DMS153 treated with DMSO at 0.1 percent for 48 hours (cell line): Measurements from ENCODE around the gene TEX264.

Experiments used
- DNase-seq: peaks from one replicate; lab custom pipeline; 2025; ENCODE audit not compliant: unreplicated experiment; lab: John Stamatoyannopoulos, UW

Gene TEX264

DNA sequence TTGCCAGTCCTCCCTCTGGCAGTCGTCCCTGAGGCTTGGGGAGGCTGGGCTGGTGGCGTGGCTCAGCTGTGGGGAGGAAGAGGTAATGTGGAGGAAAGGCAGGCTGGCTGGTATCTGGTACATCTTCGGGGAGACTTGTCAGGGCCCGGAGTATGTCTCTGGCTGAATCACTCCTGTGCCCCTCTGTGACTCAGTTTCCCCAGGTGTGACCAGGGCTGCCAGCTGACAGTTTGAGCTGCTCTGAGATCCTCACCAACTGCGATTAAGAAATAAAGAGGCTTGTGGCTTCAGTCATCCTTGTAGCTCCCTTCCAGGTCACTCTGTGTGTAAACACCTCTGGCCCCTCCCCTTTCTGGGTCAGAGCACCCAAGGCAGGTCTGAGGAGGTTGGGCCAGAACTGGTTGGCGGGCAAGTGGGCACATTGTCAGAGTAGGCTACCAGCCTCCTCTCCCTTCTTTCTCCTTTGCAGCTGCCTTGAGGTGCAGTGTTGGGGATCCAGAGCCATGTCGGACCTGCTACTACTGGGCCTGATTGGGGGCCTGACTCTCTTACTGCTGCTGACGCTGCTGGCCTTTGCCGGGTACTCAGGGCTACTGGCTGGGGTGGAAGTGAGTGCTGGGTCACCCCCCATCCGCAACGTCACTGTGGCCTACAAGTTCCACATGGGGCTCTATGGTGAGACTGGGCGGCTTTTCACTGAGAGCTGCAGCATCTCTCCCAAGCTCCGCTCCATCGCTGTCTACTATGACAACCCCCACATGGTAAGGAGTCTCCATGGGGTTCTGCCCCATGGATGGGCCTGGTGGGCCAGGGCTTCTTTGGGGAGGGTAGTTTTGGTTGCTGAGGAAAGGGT is 3.0 kb downstream of the TEX264 start:
- DNase-seq: no peak

DNA sequence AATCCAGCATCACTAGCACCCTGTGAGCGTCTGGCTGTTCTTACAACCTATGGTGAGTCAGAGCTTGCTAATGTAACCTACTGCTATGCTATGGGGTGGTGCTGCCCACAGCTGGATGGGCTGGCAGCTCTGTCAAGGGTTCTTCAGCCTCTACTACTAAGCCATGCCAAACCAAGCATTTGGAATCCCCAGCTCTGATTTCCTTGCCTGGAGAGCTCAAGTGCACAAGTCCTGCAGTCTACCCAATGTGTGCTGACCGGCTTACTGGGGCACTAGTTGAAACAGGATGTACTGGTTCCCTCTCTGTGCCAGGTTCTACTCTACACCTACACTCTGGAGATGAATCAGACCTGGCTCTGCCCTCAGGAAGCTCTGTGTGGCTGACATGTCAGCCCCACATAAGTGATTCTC is 4.2 kb downstream of the TEX264 start:
- no peak for DNase-seq

DNA sequence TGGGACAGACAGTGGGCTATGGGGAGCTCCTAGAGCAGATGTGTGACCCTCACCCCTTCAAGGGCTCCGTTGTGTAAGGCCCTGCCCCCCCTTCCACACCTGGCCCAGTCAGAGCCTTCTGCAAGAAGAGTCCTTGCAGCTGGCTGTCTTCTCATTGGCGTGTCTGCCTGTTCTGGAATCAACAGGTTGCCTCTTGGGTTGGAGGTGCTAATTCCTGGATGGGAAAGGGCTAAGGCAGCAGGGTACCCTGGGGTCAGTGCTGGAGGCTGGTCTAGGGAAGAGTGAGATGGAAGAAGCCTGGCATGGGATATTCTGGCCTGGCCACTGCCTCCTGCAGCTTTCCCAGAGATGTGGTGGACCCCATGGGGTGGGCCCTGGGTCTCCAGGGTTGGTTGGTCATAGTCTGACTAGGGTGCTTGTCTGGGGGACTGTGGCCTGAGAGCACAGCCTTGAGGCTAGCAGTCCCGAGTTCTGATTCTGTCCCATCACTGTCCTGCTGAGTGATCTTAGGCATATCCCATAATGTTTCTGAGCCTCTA is 5.1 kb downstream of the TEX264 start:
- DNase-seq: no peak

DNA sequence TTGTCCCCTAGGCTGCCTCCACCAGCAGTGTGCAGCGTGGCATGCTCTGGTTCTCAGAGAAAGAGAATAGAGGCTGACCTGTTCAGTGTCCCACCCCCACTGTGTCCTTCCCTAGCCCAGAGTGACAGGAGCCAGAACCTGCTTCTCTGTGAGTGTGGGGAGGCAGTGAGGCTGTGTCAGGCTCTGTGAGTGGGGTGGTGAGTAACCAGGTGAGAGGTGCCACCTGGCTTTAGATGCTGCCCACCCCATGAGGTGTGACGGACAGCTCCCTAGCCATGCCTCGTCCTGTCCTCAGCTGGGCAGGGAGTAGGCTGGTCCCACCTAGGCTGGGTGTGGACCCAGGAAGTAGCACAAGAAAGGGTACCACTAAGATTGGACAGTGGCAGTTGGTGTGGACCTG is 6.3 kb downstream of the TEX264 start:
- no peak for DNase-seq

DNA sequence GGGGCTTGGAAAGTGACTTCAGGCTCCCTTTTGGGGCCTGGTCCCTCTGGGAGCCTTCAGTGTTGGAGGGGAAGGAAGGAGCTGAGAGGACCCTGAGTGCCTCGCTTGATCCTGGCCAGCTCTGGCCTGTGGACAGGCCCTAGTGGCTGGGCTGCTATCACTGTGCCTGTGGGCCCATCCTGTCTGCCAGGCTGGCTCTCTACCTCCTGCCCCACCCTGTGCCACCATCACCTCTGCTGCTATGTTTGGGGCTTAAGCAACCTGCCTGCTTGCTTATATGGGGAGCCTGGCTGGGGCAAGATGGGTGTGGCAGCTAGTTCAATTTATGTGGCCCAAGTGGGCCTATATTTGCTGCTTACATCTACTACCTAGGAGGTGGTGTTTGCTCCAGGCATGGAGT is 7.1 kb downstream of the TEX264 start:
- DNase-seq: no peak

DNA sequence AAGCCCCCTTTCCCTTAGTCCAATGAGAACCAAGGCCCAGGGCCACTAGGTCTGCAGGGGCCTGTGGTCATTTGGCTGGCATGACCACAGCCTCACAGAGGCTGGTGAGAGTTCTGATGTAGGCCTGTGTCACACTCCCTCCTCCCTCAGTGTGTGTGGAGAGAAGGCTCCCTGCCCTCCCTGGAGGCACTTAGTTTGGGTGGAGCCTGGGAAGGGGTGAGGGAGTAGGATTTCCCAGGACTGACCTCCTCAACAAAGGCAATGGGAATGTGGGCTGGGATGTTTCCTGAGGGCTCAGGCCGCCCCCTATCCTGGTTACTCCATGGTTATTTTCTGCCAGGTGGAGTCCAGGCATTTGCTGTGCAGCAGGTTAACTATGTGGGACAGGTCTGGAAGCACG is 7.6 kb downstream of the TEX264 start:
- no peak for DNase-seq

DNA sequence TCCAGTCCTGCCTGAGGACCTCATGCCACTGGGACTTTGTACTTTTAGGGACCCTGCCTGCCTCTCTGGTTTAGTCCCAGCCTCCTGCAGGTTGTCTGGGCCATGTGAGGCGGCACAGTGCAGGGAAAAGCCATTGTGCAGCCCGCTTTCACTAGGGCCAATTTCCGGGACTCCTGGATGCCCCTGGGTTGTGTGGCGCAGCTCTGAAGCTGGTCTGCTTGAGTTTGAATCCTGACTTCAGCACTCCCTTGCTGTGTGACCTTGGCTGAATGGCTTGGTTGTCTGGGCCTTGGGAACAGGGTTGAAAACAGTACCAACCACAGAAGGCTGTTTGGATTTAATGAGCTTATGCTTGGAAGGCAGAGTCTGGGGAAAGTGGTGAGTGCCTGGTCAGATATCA is 8.3 kb downstream of the TEX264 start:
- no peak for DNase-seq

DNA sequence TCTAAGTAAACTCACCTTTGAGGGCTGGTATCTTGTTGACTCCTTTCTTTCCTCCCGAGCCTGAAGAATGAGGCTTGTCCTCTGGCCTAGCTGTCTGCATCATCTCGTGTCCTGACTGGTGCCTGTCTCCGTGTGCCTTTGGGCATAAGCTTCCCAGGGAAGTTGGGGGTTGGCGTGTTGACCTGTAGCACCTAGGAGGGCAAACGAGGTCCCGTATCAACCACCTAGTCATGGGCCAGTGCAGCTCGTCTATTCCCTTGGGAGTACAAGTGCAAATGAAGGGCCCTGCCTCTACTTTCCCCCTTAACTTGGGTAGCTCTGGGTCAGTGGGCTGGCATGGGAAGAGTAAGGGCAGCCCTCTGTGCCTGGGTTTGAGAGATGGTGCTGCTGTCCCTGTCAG is 8.7 kb downstream of the TEX264 start:
- DNase-seq: no peak

DNA sequence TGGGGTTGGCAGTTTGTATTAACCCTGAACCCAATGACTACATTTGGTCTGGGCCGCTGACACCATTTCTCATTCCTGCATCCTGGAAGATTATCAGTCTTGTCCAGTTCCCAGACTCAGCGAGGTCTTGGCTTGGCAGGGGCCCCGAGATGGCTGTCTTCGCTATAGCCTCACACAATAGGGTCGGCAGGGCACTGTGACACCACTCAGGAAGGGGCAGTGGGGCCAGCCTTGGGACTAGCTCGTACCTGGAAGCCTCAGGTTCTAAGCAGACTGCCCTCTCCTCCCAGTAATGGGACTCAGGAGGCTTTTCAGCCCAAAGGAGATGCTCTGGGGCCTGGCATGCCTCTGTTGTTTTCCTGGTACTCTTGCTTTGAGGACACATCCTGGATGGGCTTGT is 9.1 kb downstream of the TEX264 start:
- DNase-seq: no peak

DNA sequence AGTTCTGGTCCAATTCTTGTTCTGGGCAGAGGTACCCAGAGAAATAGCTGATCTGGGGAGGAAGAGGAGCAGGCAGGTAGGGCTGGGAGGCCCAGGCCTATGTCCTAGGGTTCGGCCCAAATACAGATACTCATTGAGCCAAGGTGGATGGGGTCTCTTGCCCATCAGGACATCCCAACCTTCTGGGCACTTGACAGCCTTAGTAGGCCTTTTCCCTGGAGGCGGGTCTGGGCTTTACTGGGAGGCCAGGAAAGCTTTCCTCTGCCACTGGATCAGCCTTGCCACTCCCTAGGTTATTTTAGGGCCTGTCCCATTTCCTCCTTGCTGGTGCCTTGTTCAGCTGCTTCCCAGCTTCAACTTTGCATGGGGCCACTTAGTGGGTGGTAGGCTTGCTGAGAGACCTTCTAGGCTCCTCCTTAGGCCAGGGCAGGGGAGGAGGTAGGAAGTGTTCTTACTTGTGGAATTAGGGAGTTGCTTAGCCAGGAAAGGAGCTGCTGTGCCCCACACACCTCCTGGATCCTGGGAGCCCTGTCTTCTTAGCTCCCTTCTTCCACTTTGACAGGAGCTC is 9.7 kb downstream of the TEX264 start:
- DNase-seq: no peak

DNA sequence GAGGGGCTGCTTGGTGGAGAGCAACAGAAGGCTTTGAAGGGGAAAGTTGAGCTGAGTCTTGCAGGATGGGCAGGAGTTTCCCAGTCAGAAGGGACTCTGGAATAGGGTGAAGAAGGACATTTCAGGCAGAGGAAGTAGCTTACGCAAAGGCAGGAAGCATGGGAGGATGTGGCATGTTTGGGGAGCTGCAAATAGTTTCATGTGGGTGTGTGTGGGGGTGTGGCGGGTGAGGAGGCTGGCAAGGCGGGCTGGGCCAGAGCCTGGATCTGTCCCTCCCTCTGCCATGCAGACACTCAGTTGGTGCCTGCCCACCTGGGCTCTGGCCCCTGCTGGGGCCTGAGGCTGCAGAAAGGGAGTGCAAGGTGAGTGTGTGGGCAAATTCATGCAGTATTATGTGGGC is 10.4 kb downstream of the TEX264 start:
- no peak for DNase-seq

DNA sequence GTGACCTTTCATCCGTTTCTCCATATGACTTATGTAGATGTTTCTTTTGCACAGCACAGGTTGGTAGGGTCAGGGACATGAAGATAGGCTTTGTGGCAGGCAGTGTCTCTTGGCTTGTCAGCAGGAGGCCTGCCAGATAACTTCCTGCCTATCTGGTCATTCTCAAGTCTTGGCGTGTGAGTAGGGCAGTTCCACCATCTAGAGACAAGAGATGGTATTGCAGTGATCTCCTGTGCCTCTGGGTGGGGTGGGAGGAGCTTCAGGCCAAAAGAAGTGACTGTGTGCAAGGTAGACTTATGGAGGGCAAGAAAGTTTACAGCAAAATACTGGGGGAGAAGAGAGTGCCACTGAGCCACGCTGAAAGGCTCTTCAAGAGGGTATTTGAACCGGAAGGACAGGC is 11.0 kb downstream of the TEX264 start:
- DNase-seq: peak; percentile 26

DNA sequence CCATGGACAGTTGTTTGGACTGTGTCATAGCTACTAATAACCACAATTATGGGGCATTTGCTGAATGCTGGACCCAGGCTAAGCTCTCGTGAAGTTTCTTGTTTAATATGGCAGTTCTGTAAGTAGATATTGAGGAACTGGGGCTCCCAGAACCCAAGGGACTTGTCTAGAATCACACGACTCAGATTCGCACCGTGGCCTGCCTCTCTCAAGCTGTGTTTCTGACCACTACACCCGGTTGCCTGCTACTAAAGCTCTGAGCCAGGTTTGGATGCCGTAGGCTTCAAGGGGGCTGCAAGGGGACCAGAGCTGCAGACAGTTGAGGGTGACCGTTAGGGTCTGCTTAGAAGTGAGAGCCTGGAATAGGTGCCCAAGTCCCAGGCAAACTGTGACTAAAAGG is 11.5 kb downstream of the TEX264 start:
- DNase-seq: no peak

DNA sequence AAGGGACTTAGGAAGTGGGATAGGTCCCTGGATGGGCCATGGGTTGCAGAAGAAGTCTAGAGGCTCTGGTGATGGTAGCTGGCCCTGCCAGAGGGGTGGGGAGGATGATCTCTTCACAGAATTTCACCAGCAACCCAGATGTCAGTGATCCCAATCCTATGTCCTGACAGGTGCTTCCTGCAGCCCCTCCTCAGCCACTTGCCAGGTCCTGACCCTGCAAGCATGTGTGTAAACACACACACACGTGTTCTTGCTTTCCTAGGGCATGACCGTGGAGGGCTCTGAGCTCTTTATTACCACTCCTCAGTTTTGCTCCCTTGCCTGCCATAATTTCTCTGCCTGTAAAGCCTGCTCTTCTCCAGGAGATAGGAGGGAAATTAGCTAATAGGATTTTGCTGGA is 12.5 kb downstream of the TEX264 start:
- no peak for DNase-seq

DNA sequence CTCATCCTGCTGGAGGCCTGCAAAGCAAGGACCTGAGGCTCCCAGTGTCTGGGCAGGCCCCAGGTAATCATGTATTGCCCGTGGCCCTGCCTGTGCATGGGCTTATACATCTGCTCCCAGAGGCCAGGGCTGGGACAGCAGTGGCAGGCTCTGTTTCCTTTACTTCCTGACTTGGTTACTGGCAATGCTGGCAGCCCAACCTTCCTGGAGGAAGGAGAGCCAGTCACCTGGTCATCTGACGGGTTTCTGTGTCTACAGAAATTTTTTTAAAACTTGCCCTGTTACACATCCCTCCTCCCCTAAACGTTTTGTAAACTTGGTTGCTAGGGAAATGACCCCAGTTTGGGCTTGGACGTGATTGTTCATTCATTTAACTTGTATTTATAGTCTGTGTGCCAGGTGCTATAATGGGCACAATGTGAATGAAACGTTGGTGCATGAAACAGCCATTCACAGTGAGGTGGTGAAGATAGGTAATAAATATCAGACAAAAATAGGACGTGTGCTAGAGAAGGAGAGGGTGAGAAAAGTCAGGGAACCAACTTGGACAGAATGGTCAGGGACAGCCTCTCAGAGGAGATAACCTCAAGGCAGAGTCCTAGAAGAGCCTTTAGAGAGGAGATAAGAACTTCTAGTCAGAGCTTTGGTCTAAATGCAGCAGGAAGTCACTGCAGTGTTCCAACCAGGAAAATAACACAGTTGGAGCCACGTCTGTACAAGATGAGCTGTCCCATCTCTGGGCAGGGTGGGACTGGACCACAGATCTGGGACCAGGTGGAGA is 14.1 kb downstream of the TEX264 start:
- no peak for DNase-seq

DNA sequence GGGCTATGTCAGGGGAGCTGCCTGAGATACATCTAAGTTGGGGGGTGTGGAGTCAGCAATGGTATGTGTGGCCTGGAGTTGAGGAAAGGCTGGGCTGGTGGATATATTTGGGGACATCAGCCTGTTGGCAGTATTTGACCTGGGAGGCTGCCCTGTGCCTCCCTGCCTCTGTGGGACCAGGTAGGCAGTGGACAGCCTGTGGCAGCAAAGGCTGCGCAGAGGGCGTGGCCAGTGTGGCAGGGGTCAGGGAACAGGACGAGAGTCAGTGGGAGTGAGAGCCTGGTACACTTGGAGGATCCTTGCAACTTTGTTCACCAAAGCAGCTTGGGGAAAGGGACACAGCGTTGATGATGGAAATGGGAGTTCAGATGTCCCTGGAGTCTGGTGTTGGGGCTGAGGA is 15.0 kb downstream of the TEX264 start:
- no peak for DNase-seq

DNA sequence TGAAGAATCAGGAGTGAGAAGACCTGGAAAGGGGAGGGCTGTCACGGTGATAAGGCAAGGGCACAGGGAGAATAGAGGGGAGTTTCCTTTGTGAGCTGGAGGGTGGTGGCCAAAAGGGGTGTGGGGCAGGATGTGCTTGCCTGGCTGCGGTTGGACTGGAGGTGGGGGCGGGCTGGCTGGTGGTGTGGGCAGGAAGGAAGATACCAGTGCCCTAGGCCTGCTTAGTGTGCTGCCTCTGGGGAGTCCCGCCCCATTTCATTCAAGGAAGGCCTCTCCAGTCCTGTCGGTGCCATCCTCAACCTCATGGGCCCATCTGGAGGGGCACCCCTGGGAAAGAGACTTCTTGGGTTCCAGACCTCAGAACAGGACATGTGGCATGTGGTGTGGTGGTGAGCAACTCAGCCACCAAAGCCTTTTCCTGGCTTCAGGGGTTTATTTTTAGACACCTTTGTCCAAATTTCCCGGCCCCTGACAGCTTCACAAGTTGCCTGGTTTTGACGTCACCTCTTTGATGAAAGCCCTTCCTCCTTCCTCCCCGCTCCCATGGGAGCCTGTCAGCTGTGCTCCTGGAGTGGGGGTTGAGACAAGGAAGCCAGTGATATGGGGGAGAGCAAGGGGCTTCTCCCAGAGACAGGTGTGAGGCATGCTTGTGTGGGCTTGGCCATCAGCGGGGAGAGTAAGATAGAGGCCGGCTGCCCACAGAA is 15.6 kb downstream of the TEX264 start:
- DNase-seq: no peak

DNA sequence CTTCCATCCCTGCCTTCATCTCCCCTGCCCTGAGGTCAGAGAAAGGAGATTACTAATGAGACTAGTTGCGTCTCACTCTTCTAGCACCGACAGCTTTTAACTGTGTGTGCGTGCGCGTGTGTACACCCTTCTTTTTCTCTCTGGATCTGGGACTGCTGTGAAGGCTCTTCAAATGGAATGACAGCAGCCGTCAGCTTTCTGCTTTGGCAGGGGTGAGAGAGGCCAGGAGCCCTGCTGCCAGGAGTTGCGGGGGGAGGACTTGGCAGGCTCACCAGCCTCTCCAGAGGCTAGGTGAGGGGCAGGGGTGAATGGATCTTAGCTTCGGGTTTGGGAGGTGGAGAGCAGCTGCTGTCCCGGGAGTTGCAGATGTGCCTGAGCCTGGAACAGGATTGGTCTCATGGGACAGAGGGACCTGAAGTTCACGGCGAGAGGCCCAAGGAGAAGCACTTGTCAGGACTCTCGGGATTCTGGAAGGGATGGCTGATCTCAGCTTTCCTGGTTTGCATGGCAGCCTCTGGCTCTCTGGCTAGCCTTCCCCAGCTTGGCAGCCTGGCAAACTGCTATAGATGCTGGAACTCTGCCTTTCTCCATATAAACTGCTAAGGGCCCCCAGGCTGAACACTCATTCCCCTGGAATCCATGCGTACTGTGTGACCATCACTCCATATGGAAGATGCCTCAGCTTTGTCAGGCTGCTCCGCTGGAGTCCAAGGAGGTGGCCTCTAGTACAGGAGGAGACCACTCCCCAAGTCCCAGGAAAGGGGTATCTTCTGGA is 16.6 kb downstream of the TEX264 start:
- DNase-seq: no peak

DNA sequence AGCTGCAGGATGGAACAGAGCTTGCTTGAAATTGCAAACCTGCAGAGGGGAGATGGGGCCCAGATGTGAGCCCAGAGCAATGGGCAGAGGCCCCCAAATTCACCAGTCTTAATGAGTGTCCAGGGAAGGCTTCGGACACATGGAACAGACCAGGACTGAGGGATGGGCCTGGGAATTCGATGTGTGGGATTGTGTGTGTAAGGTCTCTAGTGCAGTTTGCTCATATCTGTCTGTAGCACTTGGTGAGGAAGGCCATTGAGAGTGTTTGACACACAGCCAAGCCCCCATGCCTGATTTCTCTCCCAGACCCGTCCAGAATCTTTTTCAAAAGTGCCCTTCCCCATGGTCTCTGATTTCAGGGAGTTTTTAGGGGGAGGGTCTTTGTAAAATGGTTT is 17.2 kb downstream of the TEX264 start:
- DNase-seq: no peak

DNA sequence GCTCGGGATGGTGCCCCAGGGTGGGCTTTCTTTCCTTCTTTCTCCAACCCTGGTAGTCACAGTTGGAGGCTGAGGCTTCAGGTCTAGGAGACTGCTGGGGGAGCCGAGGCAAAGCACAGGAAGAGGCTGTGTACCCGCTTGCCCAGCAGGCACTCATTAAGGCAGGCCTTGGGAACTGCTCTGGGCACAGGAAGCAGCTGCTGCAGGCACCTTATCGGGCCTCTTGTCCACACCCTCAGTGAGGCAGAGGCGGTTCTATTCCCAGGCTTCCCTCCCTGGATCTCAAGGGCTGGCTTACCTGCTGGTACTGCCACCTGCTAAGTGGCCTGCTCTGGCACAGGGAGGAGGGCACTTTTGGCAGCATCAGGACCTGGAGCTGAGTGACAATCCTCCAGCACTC is 20.0 kb downstream of the TEX264 start:
- no peak for DNase-seq

DNA sequence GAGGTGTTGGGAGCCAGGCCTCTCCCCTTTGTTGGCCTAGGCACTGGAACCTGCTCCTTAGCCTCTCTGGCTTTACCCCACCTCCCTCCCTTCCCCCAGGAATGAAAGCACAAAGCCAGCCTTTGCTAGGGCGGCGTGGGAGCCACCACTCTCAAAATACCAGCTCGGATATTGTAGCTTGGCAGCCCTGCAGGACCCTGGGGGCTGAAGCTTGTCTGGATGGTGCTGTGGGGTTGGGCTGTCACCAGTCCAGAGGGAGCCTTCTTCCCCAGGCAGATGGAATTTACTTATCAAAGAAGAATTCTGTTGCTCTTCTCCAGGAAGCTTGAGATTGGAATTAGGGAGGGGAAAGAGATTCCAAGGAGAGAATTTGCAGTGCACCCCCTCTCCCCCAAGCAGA is 20.9 kb downstream of the TEX264 start:
- DNase-seq: no peak
